Endothelial cell of umbilical vein (primary cell): Measurements from ENCODE around the gene YTHDC1. TPM values are rescaled to one million over a fixed set of nuclear protein-coding genes. Genes with fewer than 3 reads are reported as not detected.

Experiments
- BruUV-seq: library from RNA; stranded (reverse); fragments of 400-500 nt; replicated peaks from 2 replicates; lab custom pipeline; 2021; lab: Mats Ljungman, UMichigan
- CTCF ChIA-PET: fragments of 300-600, 350-600 bp; sonication (Branson Sonifier 250); formaldehyde crosslinking; loops from one replicate; lab custom pipeline; 2021; ENCODE audit warnings: antibody characterized with exemption, inconsistent platforms; lab: Charles Lee
- POLR2A ChIA-PET: fragments of 300-600, 350-600 bp; sonication (Branson Sonifier 250); formaldehyde crosslinking; loops from one replicate; lab custom pipeline; 2021; ENCODE audit warnings: antibody characterized with exemption, inconsistent platforms; lab: Charles Lee
- DNase-seq: peaks from one replicate; pipeline ENCODE4 v3.0.0-alpha.2; 2011; ENCODE audit warnings: low read depth, low spot score
- FAIRE-seq: peaks from 2 replicates; lab custom pipeline; 2011; peaks lifted over from hg19 to GRCh38; lab: Jason Lieb, UNC
- H2AFZ ChIP-seq: 2 replicates; pipeline ENCODE4 v1.6.0; 2012; ENCODE audit warnings: low read depth, low read length, control low read depth, inconsistent platforms
- H3K27ac ChIP-seq: 2 replicates; pipeline ENCODE4 v1.5.1; 2011; ENCODE audit warnings: low read depth, mild to moderate bottlenecking, control low read depth, low read length, moderate library complexity; ENCODE audit not compliant: insufficient read depth
- H3K27me3 ChIP-seq, 2 experiments: 2 replicates each; pipeline versions ENCODE4 v1.6.0 to v1.6.1; 2011; ENCODE audit warnings: low read length in 2 of 2, mixed read lengths in 1 of 2; ENCODE audit not compliant: control insufficient read depth in 2 of 2, insufficient read depth in 2 of 2
- H3K36me3 ChIP-seq, 2 experiments: 2 replicates in 1 of 2; 3 replicates in 1 of 2; pipeline ENCODE4 v1.5.1; 2011; ENCODE audit warnings: low read length in 2 of 2, mild to moderate bottlenecking in 1 of 2, moderate library complexity in 1 of 2; ENCODE audit not compliant: control insufficient read depth in 2 of 2, insufficient read depth in 2 of 2; ENCODE audit errors: extremely low read depth in 1 of 2
- H3K4me1 ChIP-seq: 3 replicates; pipeline ENCODE4 v1.5.1; 2011; ENCODE audit warnings: mild to moderate bottlenecking, low read length; ENCODE audit not compliant: control insufficient read depth, insufficient read depth; ENCODE audit errors: extremely low read depth
- H3K4me2 ChIP-seq: 2 replicates; pipeline ENCODE4 v1.6.1; 2011; ENCODE audit warnings: low read length, control low read depth, mixed read lengths; ENCODE audit not compliant: insufficient read depth
- H3K4me3 ChIP-seq, 3 experiments: fragments of 200-600 bp in 1 of 3; sonication (generic), shearing (Covaris generic) in 1 of 3; replicated peaks in 1 of 3; 2 replicates each; pipeline ENCODE4 v1.5.1; 2011 to 2016; ENCODE audit warnings: control low read depth in 3 of 3, low read length in 3 of 3, mild to moderate bottlenecking in 2 of 3, inconsistent platforms in 1 of 3, low read depth in 1 of 3, moderate library complexity in 1 of 3; ENCODE audit not compliant: insufficient read depth in 1 of 3
- H3K79me2 ChIP-seq: 2 replicates; pipeline ENCODE4 v1.6.0; 2012; ENCODE audit warnings: low read length, inconsistent platforms; ENCODE audit not compliant: control insufficient read depth, insufficient read depth
- H3K9ac ChIP-seq: replicated peaks from 2 replicates; pipeline ENCODE3; 2011; ENCODE audit warnings: low read length, control low read depth; ENCODE audit not compliant: insufficient read depth; ENCODE audit errors: extremely low read depth
- H3K9me1 ChIP-seq: replicated peaks from 3 replicates; pipeline ENCODE4 v1.6.0; 2011; ENCODE audit warnings: mild to moderate bottlenecking, low read length; ENCODE audit not compliant: control insufficient read depth, insufficient read depth; ENCODE audit errors: extremely low read depth
- H3K9me3 ChIP-seq: replicated peaks from 2 replicates; pipeline ENCODE4 v1.5.1; 2012; ENCODE audit warnings: low read length, inconsistent platforms; ENCODE audit not compliant: control insufficient read depth, insufficient read depth
- H4K20me1 ChIP-seq: replicated peaks from 2 replicates; pipeline ENCODE3; 2011; ENCODE audit warnings: mild to moderate bottlenecking, low read length; ENCODE audit not compliant: control insufficient read depth, insufficient read depth; ENCODE audit errors: extremely low read depth
- CTCF ChIP-seq, 2 donors: IDR thresholded peaks; 1 replicate in 1 of 2; 2 replicates in 1 of 2; pipeline ENCODE4 v1.5.1; 2011; ENCODE audit warnings: low read length in 2 of 2, mild to moderate bottlenecking in 2 of 2, moderate library complexity in 2 of 2, control low read depth in 1 of 2, inconsistent platforms in 1 of 2, low read depth in 1 of 2; ENCODE audit not compliant: insufficient read depth in 1 of 2; ENCODE audit errors: extremely low read depth in 1 of 2
- EZH2 ChIP-seq: IDR thresholded peaks from 2 replicates; pipeline ENCODE4 v1.6.1; 2012; ENCODE audit warnings: borderline replicate concordance, low read depth, mild to moderate bottlenecking, moderate library complexity, low read length, inconsistent platforms; ENCODE audit not compliant: severe bottlenecking
- FOS ChIP-seq: IDR thresholded peaks from 2 replicates; pipeline ENCODE4 v1.6.1; 2011; ENCODE audit warnings: mild to moderate bottlenecking, low read length, moderate library complexity, borderline replicate concordance; ENCODE audit not compliant: insufficient read depth
- GATA2 ChIP-seq: IDR thresholded peaks from 2 replicates; pipeline ENCODE4 v1.7.0; 2011; ENCODE audit warnings: low read depth, mild to moderate bottlenecking, moderate library complexity, mixed read lengths, low read length; ENCODE audit not compliant: insufficient read length, insufficient read depth
- JUN ChIP-seq: IDR thresholded peaks from 2 replicates; pipeline ENCODE4 v1.6.1; 2011; ENCODE audit warnings: borderline replicate concordance, low read depth; ENCODE audit not compliant: insufficient read length, insufficient read depth
- MAX ChIP-seq: IDR thresholded peaks from 2 replicates; pipeline ENCODE4 v1.6.1; 2011; ENCODE audit not compliant: insufficient read depth, insufficient read length
- MYC ChIP-seq: IDR thresholded peaks from one replicate; pipeline ENCODE4 v1.6.1; 2011; ENCODE audit warnings: mild to moderate bottlenecking, low read depth, low read length
- POLR2A ChIP-seq: IDR thresholded peaks from 2 replicates; pipeline ENCODE4 v1.6.1; 2012; ENCODE audit warnings: low read depth, mild to moderate bottlenecking, control low read depth, low read length
- POLR2AphosphoS5 ChIP-seq: IDR thresholded peaks from 2 replicates; pipeline ENCODE4 v1.6.1; 2012; ENCODE audit warnings: low read depth, mild to moderate bottlenecking, control low read depth, low read length, moderate library complexity; ENCODE audit not compliant: insufficient read depth
- dilution Hi-C: fragments of 300-500 bp; cut with MboI; formaldehyde crosslinking; loops from one replicate; pipeline ENCODE4 v1.15.0; 2019; ENCODE audit warnings: low sequenced_read_pairs; ENCODE audit not compliant: extremely low pct_ligation_motif_present
- intact Hi-C: fragments of 100-400 bp; cut with micrococcal nuclease; formaldehyde crosslinking; loops from one replicate; pipeline ENCODE4 v1.10.0; 2022
- polyA plus RNA-seq, 4 experiments: library from polyadenylated mRNA; depleted of rRNA in 3 of 4; stranded (reverse) in 3 of 4; unstranded in 1 of 4; fragments of >200 nt; gene quantifications; 2 replicates each; pipeline versions ENCODE4 v1.2.1 to v1.2.3, GENCODE V29; 2011 to 2012; ENCODE audit warnings: missing spikeins in 1 of 4
- total RNA-seq: library from RNA; stranded (reverse); gene quantifications from 2 replicates; pipeline ENCODE4 v1.2.3, GENCODE V29; 2021

The YTHDC1 gene
- total and polyA plus RNA-seq, 2 donors (not counting 3 experiments of a cell fraction or from before 2014, with no cell fraction given): 17.8 to 60.4 TPM

GRCh38 chr4:68291256-68291655 is 58.6 kb downstream of the YTHDC1 start:
- TF ChIP-seq POLR2AphosphoS5 (no peak), MYC (no peak), MAX (no peak), EZH2 (no peak), FOS (no peak), POLR2A (no peak), GATA2 (no peak), CTCF (IDR thresholded peaks at IDR 0.05; ENCODE audit: extremely low read depth in 1 of 2, insufficient read depth in 1 of 2, low read depth in 1 of 2, low read length in 2 of 2) (no peak), JUN (no peak)
- H3K4me3 ChIP-seq: no peak overlapping the region
- no peaks in the 10 kb centered on the region for H3K36me3 ChIP-seq
- H2AFZ ChIP-seq: no peak overlapping the region
- FAIRE-seq (no peak), DNase-seq (no peak)
- CTCF ChIA-PET: no interaction called here
- H3K4me2 ChIP-seq: no peak overlapping the region
- H4K20me1 ChIP-seq: no peaks in the 10 kb centered on the region
- dilution Hi-C loops (no loop called here), intact Hi-C loops (no loop called here)
- H3K27ac ChIP-seq: no peak overlapping the region
- H3K9me3 ChIP-seq: no peaks in the 10 kb centered on the region
- no peak overlapping the region for H3K9ac ChIP-seq
- H3K27me3 ChIP-seq: peaks cover 1 to 12% of the 10 kb centered on the region in 2 experiments
- no peaks in the 10 kb centered on the region for H3K9me1 ChIP-seq
- H3K79me2 ChIP-seq: no peaks in the 10 kb centered on the region
- H3K4me1 ChIP-seq: no peaks in the 10 kb centered on the region
- POLR2A ChIA-PET: no interaction called here
- BruUV-seq: no TSS peak
